A673 (cell line): ENCODE measurements around the gene NVL. TPM values are rescaled to one million over a fixed set of nuclear protein-coding genes. Genes with fewer than 3 reads are reported as not detected.

Source experiments
- BruUV-seq: library from RNA; stranded (reverse); fragments of 400-500 nt; replicated peaks from 2 replicates; lab custom pipeline; 2021; lab: Mats Ljungman, UMichigan
- CTCF ChIA-PET: fragments of 300-600 bp; sonication (Branson Sonifier 250); formaldehyde crosslinking; loops from one replicate; lab custom pipeline; 2022; ENCODE audit warnings: antibody characterized with exemption; lab: Charles Lee
- POLR2A ChIA-PET: fragments of 300-600 bp; sonication (Branson Sonifier 250); formaldehyde crosslinking; loops from one replicate; lab custom pipeline; 2022; ENCODE audit warnings: antibody characterized with exemption; ENCODE audit not compliant: low non-redundant PET; lab: Charles Lee
- DNase-seq: peaks from one replicate; pipeline ENCODE4 v3.0.0-alpha.2; 2015; ENCODE audit warnings: low spot score
- H3K27ac ChIP-seq: fragments of 200-600 bp; sonication (generic); 2 replicates; pipeline ENCODE4 v1.5.1; 2016; ENCODE audit warnings: mixed run types, low read depth, mild to moderate bottlenecking, mixed read lengths, antibody characterized with exemption, low read length; ENCODE audit not compliant: poor library complexity, severe bottlenecking
- H3K27me3 ChIP-seq: fragments of 200-600 bp; sonication (generic); replicated peaks from 2 replicates; pipeline ENCODE4 v1.6.1; 2017; ENCODE audit warnings: mixed run types, low read depth, mild to moderate bottlenecking, mixed read lengths, antibody characterized with exemption, low read length; ENCODE audit not compliant: insufficient read depth, poor library complexity
- H3K36me3 ChIP-seq: fragments of 200-600 bp; sonication (generic); 2 replicates; pipeline ENCODE4 v1.6.1; 2016; ENCODE audit warnings: mixed run types, mild to moderate bottlenecking, mixed read lengths, antibody characterized with exemption, low read length; ENCODE audit not compliant: insufficient read depth, poor library complexity, severe bottlenecking
- H3K4me1 ChIP-seq: fragments of 200-600 bp; sonication (generic); 2 replicates; pipeline ENCODE4 v1.6.1; 2017; ENCODE audit warnings: mixed run types, mild to moderate bottlenecking, mixed read lengths, antibody characterized with exemption, low read length; ENCODE audit not compliant: insufficient read depth, poor library complexity, severe bottlenecking
- H3K4me3 ChIP-seq: fragments of 200-600 bp; sonication (generic); 2 replicates; pipeline ENCODE4 v1.5.1; 2016; ENCODE audit warnings: low read depth, mixed run types, mild to moderate bottlenecking, mixed read lengths, low read length; ENCODE audit not compliant: poor library complexity, severe bottlenecking
- H3K9me3 ChIP-seq: fragments of 200-600 bp; sonication (generic); 2 replicates; pipeline ENCODE4 v1.6.1; 2016; ENCODE audit warnings: mixed run types, low read depth, mild to moderate bottlenecking, mixed read lengths, antibody characterized with exemption, low read length; ENCODE audit not compliant: poor library complexity, severe bottlenecking
- EZH2 ChIP-seq: fragments of 200-600 bp; sonication (generic); IDR thresholded peaks from 2 replicates; pipeline ENCODE4 v1.6.1; 2017; ENCODE audit warnings: borderline replicate concordance, low read depth, mild to moderate bottlenecking, mixed read lengths, antibody characterized with exemption, low read length; ENCODE audit not compliant: poor library complexity, severe bottlenecking
- intact Hi-C: fragments of 100-400 bp; cut with micrococcal nuclease; formaldehyde crosslinking; loops from one replicate; pipeline ENCODE4 v1.10.0; 2022; ENCODE audit not compliant: unreplicated experiment
- total RNA-seq: library from RNA; stranded (reverse); gene quantifications from 2 replicates; pipeline ENCODE4 v1.2.3, GENCODE V29; 2021
- TF ChIP-seq, protein P1 (sequence below): fragments of 300-800, 200-600 bp; sonication (generic); conservative IDR thresholded peaks from 2 replicates; pipeline ENCODE4 v1.5.1; 2017; ENCODE audit warnings: low read depth, mild to moderate bottlenecking, antibody characterized with exemption, low read length, moderate library complexity, mixed read lengths

NVL gene
- total RNA-seq, 1 experiment from 2014 or later: 54.8 TPM

DNA sequence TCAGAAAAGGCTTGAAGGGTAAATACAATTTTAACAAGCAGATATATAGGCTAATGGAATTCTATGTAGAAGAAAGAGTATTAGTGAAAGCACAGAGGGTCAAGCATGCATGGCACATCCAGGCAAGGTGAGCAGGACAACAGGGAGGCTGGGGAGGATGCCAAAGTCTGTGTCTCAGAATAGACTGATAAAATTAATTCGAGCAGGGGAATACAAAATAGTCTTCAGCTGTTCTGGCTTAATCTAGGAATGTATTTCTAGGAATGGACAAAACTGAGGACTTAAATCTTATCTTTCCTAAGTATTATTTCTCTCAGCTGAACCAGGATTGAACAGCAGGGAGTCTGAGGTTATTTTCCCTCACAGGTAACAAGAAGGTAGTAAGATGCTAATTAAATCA, 35.2 kb downstream of the NVL start:
- H3K4me3 ChIP-seq: no peak overlapping the region
- peaks cover 58% of the 10 kb centered on the region for H3K36me3 ChIP-seq
- no peaks in the 10 kb centered on the region for H3K27me3 ChIP-seq
- intact Hi-C loops: no loop called here
- no TSS peak for BruUV-seq
- POLR2A ChIA-PET: no interaction called here
- H3K4me1 ChIP-seq: no peaks in the 10 kb centered on the region
- CTCF ChIA-PET: no interaction called here
- no peaks in the 10 kb centered on the region for H3K9me3 ChIP-seq
- TF ChIP-seq, protein P1, sequence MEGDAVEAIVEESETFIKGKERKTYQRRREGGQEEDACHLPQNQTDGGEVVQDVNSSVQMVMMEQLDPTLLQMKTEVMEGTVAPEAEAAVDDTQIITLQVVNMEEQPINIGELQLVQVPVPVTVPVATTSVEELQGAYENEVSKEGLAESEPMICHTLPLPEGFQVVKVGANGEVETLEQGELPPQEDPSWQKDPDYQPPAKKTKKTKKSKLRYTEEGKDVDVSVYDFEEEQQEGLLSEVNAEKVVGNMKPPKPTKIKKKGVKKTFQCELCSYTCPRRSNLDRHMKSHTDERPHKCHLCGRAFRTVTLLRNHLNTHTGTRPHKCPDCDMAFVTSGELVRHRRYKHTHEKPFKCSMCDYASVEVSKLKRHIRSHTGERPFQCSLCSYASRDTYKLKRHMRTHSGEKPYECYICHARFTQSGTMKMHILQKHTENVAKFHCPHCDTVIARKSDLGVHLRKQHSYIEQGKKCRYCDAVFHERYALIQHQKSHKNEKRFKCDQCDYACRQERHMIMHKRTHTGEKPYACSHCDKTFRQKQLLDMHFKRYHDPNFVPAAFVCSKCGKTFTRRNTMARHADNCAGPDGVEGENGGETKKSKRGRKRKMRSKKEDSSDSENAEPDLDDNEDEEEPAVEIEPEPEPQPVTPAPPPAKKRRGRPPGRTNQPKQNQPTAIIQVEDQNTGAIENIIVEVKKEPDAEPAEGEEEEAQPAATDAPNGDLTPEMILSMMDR: no peak
- no peak for TF ChIP-seq EZH2
- no peak overlapping the region for H3K27ac ChIP-seq
- DNase-seq: no peak

DNA sequence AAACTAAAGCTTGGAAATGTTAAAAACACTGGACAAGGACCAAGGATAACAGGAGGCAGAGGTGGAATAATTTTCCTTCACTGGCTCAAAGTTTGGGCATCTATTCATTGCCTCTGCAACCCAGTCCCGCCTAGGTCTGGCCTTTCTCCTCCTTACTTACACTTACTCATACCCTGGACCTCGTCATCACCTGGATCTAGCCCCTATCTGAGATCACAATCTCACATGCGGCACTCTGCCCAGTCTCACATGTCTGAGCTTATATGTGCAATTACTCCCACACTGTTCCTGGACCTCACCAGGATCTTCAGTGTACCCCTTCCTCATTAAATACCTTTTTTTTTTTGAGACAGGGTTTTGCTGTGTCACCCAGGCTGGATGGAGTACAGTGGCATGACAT, 37.6 kb downstream of the NVL start:
- BruUV-seq: no TSS peak
- H3K9me3 ChIP-seq: no peaks in the 10 kb centered on the region
- intact Hi-C loops: no loop called here
- no peaks in the 10 kb centered on the region for H3K27me3 ChIP-seq
- DNase-seq: no peak
- no peak for TF ChIP-seq EZH2
- TF ChIP-seq, protein P1: no peak
- CTCF ChIA-PET: no interaction called here
- no peak overlapping the region for H3K27ac ChIP-seq
- H3K36me3 ChIP-seq: peaks cover 63% of the 10 kb centered on the region
- no peaks in the 10 kb centered on the region for H3K4me1 ChIP-seq
- H3K4me3 ChIP-seq: no peak overlapping the region
- POLR2A ChIA-PET: no interaction called here

DNA sequence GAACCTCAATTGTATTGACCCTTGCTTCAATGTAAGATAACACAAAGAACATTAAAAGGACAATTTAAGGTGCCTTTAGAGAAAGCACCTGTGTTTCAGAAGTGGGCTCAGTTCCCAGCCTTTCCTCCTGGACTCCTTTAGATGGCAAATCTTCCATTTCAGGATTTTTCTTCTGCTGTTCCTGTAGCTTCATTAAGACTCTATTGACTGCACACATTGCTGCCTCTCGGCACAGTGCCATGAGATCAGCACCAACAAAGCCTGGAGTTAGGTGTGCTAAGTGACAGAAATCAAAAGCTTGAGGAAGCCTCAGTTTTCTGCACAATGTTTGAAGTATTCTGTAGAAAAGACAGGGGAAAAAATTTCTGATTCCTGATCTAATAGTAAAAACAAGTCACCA, 40.6 kb downstream of the NVL start:
- no TSS peak for BruUV-seq
- Histone ChIP-seq H3K27ac (no peak overlapping the region), H3K4me3 (no peak overlapping the region), H3K4me1 (no peaks in the 10 kb centered on the region), H3K9me3 (no peaks in the 10 kb centered on the region), H3K36me3 (peaks cover 66% of the 10 kb centered on the region), H3K27me3 (no peaks in the 10 kb centered on the region)
- intact Hi-C loops: no loop called here
- TF ChIP-seq EZH2: no peak
- TF ChIP-seq, protein P1: no peak
- POLR2A ChIA-PET: no interaction called here
- CTCF ChIA-PET: no interaction called here
- DNase-seq: no peak
